HG03175 (cell line): ENCODE results near the gene HPCAL1.
"Not testable (repeated sequence)": the region's sequence is repeated elsewhere in the genome, so short reads cannot be mapped to it uniquely, and the experiment has no call there.

Source experiments
- ATAC-seq: cut with Tn5 transposase; IDR thresholded peaks from one replicate; pipeline ENCODE4 v1.9.1; 2021; ENCODE audit warnings: mild to moderate bottlenecking, moderate library complexity; ENCODE audit not compliant: unreplicated experiment

The HPCAL1 gene

DNA sequence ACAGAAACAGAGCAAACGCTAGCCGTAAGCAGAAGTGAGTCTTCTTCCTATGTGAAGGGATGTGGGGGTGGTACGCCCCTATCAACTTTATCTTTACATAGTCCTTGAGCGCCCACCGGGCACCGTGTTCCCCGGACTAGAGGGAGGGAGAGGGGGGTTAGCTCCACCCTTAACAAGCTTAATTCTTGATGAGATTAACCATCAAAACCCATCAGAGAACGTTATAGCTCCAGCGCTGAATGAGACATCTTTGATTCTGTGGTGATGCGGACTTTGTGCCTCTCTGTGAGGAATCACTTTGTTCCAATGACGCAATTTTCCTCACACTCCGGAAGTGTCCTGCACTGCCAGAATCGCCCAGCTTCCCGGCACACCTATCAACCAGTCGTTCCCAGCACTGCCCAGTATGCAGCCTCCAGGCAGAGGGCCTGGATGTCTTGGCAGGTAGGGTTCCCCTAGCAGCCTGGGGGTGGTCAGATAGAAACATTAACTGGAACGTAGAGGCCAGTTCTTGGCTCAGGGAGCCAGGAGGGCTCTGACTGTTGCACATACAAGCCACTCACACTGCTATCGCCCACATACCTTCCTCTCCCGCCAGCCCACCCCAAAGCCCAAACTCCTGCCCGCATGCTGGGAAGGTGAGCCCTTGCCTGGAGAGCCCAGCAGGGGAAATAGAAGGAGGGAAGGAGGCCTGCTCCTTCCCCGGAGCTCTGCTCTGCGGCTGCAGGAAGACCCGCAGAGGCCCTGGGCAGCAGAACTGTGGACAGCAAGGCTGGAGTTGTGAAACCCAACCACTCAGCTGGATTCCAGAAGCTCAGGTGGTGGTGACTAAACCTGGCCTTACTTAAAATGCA, 147.4 kb downstream of the HPCAL1 start:
- no peak for ATAC-seq

DNA sequence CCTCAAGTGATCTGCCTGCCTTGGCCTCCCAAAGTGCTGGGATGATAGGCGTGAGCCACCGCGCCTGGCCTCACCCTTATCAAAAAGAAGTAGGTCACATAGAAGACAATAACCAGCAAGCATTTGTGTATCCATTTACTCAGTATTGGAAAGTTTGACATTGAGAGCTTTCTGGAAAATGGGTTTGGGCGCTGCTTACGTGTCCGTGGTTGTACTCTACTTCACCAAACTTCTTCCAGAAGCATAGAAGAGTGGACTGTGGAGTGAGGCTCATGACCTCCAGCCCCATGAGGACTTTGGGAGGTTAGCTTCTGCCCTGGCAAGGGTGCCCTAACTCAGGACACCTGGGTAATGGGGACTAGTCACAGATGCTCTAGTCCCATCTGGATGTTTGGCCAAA, 149.1 kb downstream of the HPCAL1 start:
- ATAC-seq = no peak

DNA sequence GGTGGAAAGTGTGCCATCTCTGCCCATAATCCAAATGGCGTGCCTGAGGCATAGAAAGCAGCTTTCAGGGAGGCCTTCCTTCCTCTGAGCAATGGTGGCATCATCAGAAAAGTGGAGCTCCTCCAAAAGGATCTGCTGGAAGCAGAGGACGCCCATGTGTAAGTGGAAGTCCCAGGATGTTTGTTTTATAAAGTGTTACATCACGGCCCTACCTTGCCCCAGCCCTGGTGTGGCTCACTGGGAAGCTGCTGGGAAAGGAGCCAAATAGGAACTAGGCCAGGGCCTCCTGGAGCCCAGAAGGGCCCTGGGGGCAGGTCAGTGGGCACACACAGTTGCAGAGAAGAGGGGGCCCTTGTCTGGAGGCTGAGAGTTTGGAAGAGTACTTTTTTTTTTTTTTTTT, 149.6 kb downstream of the HPCAL1 start:
- no peak for ATAC-seq

DNA sequence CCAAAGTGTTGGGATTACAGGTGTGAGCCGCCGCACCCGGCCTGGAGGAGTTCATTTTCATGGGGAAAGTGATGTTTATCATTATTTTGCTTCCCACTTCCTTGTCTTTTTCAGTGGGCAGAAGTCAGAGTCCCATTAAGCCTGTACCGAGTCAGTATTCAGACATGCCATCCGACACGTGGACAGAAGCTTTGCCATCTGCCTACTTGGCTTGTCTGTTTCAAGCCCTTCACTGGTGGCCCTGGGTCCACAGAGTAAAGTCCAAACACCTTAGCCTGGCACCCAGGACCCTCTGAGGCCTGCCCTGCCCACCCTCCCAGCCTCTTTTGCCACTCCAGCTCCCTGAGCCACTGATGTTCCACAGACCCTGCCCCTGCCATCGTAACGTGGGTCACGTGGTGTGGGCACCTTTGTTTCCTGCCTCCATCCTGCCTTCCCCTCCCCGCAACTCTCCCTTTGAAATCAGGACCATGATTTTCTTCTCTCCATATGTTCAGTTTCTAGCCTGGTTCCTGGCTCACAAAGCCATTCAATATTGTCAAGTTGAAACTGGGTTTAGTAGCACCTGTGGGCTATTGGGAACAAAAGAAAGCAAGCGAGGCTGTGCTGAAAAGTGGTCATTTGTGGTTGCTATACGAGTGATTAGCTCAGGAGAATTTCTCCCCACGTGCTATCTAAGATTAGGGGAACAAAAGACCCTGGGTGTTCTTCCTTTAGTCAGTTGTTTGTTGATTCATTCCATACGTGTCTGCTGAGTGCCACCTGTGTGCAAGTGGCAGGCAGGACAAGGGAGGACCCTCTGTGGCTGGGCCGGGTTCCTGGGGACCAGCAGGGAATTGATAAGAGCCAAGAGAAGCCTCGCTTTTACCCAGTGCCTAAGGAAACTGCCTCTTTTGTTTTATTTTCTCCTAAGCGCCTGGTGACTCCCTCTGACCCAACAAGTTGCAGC, 150.5 kb downstream of the HPCAL1 start:
- no peak for ATAC-seq

DNA sequence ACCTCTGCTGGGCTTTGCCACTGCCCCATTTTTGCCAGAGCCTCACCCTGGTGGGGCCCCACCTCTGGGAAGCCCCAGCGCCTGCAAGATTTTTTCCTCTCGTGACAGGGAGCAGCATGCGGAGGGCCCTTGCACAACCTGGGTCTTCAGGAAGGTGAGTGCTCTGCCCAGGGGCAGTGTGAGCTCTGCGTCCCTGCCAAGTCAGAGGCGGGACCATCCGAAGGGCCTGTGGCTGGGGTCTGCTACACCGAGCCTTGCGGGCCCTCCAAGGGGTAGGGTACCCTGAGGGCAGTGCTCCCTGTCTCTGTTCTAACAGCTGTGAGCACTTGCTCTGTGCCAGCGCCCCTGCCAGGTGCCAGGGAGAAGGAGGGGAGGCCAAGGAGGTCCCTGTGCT, 151.2 kb downstream of the HPCAL1 start:
- ATAC-seq = no peak

DNA sequence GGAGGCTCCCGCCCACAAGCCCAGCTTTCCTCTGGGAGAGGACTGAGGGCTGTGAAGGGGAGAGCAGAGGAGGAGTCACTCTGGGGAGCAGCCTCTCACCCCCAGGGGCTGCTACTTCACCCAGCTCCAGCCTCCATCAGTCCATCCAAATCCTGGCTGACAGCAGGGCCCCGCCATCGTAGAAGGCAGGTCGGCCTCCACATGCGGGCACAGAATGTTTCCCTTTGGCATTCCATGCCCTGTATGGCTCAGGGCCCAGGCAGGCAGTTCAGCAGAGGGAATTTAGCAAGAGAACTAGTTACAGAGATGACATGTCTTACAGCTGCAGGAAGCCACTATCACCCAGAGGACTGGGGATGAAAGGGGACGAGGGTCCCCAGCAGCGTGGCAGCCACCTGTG, 151.8 kb downstream of the HPCAL1 start:
- no peak for ATAC-seq

DNA sequence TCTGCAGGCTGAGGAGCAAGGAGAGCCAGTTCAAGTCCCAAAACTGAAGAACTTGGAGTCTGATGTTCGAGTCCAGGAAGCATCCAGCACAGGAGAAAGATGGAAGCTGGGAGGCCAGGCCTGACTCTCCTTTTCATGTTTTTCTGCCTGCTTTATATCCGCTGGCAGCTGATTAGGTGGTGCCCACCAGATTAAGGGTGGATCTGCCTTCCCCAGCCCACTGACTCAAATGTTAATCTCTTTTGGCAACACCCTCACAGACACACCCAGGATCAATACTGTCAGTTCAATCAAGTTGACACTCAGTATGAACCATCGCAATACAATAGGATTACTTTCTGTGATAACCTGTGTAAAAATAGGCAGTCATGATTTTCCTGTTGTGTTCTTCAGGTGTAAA, 154.5 kb downstream of the HPCAL1 start:
- not testable (repeated sequence) for ATAC-seq

DNA sequence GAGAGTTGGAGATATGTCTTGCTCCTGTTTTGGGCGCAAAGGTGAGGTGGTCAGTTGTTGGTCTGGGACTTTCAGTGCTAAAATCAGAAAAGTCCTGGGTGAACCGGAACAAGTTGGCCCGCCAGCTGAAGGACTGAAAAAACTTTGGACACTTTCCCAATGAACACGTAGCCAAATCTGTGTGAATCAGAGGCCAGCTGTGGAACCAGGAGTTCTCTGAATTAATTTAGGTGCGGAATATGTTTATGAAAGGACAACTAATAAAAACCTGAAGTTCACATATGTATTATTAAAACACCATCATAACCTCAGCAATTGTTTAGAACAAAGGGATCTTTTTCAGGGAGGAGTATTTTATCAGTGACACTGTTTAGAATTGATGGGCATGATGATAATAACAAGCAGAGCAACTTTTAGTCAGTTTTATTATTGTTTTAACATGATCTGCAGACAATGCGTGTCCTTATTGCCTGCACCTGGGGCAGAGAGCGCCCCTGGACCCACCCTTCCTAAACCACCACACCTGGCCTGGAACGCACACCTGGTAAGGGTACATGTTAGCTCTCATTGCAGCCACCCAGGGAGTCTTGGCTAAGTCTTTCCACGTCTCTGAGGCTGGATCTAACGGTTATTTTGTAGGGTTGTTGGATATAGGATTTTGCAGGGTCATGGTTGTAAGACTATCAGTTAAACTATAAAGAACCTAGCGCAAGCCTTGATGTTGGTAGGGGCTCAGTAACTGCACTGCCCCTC, 155.3 kb downstream of the HPCAL1 start:
- no peak for ATAC-seq

DNA sequence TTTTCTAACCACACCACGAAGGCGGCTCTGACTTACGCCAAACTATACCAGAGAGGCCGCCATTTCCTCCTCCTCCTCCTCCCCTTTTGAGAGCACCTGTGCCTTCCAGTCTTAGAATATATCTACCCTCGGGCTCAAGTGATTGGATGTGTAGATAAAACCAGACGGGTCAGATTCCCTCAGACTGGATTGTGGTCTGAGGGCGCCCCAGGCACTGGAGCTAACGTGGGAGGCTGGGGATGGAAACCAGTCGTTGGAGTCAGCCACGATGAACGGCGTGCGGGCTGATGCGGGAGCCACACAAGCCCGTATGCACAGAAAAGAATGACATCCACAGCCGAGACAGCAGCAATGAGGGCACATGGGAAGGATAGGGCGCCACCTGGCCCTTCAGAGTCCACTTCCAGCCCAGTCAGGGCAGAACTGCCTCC, 157.7 kb downstream of the HPCAL1 start:
- no peak for ATAC-seq

DNA sequence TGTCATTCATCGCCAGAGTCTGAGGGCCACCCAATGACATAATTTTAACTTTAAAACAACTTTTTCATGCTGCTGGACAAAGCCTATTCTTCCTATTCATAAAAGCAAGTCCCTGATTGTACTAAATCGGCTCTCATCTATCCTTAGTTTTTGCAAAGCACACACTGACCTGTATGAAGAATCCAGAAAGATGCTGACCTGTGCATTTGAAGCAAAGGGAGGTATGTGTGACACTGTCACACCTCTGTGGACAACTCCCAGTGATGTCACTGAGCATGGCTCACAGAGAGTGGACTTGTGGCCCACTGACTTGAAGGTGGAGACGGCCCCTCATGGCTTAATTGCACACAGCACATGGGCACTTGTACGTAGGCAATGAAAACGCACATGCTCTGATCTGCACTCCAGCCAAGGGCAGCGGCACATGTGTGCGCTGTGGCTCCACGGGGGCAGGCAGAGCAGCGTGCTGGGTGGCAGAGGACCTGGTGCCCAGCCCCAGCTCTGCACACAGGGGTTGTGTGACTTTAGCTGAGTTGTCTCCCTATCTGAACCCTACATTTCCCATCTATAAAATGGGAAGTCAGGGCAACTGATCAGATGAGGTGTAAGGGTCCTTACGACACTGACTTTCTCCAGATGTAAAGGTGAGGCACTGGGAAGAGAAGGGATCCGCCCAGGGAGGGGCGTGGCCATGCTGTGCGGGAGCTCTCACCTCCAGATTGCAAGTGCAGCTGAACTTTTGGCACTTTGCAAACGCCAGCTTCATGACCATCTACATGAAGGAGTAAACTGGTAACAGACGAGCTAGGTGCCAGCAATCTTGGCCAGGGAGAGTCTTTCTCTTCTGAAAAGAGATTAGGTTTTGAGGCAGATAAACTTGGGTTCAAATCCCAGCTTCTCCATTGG, 159.7 kb downstream of the HPCAL1 start:
- ATAC-seq = no peak

DNA sequence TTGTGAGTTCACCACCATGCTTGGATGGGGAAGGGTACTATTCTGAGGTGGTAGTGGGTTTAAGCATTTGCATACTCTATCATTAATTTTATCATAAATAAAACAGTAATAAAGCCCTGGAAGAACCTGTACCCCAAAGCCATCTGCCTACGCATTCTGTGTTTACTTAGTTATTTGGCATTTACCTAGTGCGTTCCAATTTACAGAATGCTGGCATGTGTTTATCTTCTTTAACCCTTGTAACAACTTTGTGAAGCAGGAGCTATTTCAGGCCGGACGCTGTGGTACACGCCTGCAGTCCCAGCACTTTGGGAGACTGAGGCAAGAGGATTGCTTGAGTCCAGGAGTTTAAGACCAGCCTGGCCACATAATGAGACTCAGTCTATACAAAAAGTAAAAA, 163.2 kb downstream of the HPCAL1 start:
- ATAC-seq = no peak

DNA sequence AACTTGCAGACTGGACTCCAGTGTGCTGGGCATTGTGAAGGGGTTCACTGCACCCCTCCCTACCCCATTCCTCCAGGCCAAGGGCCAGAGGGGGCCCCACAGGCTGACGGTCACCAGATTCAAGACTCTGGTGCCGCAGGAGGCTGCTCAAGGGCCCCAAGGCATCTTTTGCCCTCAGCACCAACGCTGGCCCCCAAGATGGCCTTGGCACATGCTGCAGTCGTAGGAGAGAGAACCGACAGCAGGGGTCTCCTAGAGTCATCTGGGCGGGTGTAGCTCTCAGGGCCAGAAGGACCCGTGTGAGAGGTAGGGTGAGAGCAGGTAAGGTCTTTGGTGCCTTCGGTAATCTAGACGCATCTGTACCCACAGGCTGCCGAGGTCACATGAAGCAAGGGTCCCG, 164.1 kb downstream of the HPCAL1 start:
- ATAC-seq = no peak

DNA sequence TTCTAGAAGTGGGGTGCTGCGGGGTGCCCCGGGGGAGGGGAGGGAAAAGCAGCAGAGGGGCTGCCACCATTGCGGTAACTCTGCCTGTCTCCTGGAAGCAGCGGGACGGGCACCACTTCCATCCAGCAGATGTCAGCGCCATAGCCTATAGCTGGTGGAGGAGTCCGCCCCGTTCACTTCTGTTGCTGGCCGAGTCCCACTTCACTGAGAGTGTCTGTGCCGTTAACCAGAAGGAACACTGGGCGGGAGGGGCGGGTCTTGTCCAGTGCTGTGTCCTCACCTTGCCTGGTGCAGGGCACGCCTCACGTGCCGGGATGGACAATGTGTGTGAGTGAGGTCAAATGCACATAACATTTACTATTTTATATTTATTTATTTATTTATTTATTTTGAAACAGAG, 164.7 kb downstream of the HPCAL1 start:
- ATAC-seq = no peak

DNA sequence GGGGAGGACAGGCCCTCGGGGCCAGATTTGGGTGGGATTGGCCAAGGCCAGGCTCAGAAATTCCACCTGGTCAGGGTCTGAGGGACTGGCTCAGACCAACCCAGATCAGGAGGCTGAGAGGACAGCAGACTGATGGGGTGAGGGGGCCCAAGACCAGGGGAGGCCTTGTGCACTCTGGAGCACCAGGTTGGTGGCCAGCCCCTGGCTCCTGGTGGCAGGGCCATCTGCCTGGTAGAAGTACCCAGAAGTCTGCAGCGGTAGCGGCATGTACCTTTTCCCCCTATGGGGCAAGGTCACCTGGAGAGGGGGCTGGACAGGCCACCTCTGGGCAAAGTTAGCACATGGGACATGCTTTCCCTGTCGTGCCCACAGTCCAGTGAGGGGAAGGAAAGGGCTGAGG, 166.6 kb downstream of the HPCAL1 start:
- no peak for ATAC-seq

DNA sequence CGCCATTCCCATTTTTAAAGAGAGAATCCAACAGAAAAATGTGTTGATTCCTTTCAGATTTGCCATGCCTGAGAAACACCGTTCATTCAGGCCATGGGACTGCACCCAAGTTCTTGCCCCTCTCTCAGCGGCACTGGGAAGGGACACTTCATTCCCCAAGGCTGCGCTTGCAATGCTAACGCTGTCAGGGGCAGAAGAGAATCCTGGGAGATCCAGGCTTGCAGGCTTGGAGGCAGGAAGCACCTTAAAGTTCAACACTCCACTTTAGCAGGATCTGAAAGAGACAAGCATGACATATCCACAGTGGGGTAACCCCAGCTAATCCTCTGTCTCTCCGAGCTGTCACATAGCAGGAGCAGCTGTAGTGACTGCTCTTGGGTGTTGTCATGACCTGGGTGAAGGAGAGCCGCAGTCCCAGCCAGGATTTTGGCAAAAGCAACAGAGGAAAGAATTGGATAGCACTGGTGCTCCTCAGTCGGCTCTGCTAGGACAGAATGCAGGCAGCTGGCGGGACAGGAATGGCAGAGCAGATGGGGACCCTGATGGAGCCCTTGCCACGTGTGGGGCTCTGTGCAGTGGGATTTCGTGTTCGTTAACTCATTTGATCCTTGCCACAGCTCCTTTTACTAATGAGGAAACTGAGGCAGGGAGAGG, 167.4 kb downstream of the HPCAL1 start:
- no peak for ATAC-seq

DNA sequence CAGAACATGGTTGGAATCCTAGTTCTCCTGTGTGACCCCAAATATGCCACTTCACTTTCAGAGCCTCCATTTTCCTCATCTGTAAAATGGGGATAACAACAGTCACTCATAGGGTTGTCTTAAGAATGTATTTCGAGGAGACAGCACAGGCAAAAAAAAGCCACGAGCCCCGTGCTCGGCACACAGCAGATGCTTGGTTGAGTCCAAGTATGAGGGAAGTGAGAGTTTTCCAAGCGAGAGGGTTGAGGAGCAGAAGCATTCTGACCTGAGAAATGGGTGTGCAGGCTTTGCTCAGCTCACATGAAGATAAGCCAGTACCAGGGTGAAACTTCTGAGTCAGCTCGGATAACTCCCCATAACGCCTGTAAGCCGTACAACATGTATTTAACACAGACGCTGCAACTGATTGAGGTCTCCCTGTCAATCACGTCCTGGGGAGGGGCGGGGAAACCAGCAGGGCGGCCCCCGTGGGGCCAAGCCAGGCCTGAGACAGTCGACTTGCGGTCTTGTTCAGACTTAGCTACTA, 168.4 kb downstream of the HPCAL1 start:
- ATAC-seq = no peak

DNA sequence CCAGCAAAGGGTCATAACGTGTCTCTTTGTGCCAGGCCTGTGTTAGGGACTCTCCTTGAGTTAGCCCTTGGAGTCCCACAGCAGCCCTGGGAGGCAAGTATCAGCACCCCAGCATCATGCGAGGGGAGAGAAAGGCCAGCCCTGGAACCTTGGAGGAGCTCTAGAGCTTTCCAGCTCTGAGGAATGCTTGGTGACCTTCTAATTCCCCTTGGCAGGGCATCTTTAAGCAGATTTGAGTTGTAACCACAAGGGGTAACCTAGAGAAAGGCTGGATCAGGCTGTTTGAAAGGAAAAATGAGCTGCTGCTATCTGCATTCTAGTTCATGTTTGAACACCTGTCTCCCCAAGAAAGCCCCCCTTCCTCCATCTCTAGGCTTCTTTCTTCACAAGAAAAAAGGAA, 169.3 kb downstream of the HPCAL1 start:
- no peak for ATAC-seq

DNA sequence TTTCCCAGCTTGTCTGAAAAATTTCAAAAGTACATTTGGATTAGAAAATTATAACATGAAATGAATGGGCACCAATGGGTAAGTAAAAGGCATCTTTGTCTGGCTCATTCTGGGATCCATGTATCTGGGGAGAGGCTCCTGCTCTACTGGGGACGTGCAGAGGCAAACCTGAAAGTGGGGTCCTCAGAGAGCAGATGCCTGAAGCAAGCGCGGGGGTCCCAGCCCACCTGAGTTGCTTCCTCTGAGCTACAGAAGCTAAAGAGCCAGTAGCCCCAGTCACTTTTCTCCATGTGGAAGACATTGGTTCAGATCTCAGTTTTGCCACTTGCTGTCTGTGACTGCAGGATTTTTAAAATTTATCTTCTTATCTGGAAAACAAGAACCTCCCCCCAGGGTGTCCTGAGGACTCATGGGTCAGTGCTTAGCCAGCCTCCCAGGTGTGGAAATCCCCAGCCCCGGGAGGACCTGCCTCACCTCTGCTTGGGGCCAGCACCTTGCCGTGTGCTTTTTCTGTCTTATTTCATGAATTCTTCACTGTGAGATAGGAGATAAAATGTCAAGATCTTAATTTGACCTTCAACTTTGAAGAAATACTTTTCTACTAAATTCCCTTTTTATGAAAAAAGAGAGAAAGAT, 170.5 kb downstream of the HPCAL1 start:
- no peak for ATAC-seq

DNA sequence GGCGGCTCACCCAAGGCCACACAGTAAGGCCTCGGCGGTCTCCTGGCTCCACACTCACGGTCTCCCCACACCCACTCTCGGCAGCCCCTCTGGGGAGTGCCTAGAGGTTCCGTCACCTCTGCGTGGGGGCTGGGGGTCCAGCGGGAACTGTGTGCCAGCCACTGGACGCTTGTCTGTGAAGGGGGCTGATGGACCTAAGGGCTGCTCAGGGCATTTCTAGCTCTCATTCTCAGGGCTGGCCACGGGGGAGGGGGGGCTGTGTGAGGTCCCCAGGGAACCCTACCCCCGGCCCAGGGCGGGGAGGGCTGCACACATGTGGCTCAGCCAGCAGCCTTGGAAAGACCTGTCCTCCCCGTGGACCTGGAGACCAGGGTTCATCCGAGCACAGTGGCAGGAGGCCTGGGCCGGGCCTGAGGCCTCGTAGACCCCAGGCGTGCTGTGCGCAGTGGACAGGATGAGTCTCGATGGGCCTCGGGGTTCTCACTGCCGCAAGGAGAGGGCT, 172.6 kb downstream of the HPCAL1 start:
- ATAC-seq = no peak
